HG03520 (cell line): ENCODE measurements around the gene PUS7L.

Source experiments
- ATAC-seq: cut with Tn5 transposase; IDR thresholded peaks from one replicate; pipeline ENCODE4 v1.9.1; 2021; ENCODE audit warnings: mild to moderate bottlenecking, moderate library complexity; ENCODE audit not compliant: unreplicated experiment

Gene PUS7L

DNA sequence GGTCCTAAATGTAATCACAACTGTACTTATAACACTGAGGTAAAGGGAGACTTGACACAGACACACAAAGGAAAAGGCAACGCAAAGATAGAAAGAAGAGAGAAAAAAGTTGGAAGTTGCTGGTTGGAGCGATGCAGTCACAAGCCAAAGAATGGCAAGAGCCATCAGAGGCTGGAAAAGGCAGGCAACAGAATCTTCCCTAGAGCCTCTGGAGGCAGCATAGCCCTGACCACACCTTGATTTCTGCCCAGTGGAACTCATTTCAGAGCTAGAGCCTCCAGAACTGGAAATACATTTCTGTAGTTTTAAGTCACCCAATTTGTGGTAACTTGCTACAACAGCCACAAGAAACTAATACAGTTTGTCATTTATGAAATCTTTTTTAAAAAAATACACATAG is 89.2 kb downstream of the PUS7L start:
- no peak for ATAC-seq
